Gastrocnemius medialis (tissue), 4 donors: ENCODE results near the gene NR2C2. TPM values are rescaled to one million over a fixed set of nuclear protein-coding genes. Genes with fewer than 3 reads are reported as not detected.

Experiments
- ATAC-seq, 2 donors: fragments of 150-250 bp; one replicate each; pipeline ENCODE4 v1.9.1; 2016
- DNase-seq, 2 donors: peaks; one replicate each; pipeline ENCODE4 v3.0.0-alpha.2; 2019
- H3K27ac ChIP-seq, 4 donors: fragments of 200-600 bp; sonication (generic); 1 replicate in 1 of 4; 2 replicates in 3 of 4; pipeline ENCODE4 v1.5.1; 2016 to 2018; ENCODE audit warnings: mild to moderate bottlenecking in 2 of 4, moderate library complexity in 1 of 4
- H3K27me3 ChIP-seq, 3 donors: fragments of 200-600 bp; sonication (generic) in 2 of 3; 1 replicate in 1 of 3; 2 replicates in 2 of 3; pipeline versions ENCODE4 v1.5.1 to v1.6.0; 2016 to 2019; ENCODE audit warnings: mild to moderate bottlenecking in 1 of 3, moderate library complexity in 1 of 3
- H3K36me3 ChIP-seq, 2 donors: fragments of 200-600 bp; sonication (generic) in 1 of 2; one replicate each; pipeline ENCODE4 v1.5.1; 2017 to 2018
- H3K4me1 ChIP-seq, 2 donors: fragments of 200-600 bp; sonication (generic) in 1 of 2; one replicate each; pipeline ENCODE4 v1.5.1; 2016 to 2017; ENCODE audit warnings: mild to moderate bottlenecking in 2 of 2
- H3K4me3 ChIP-seq, 4 donors: fragments of 200-600 bp; sonication (generic) in 3 of 4; 1 replicate in 1 of 4; 2 replicates in 3 of 4; pipeline ENCODE4 v1.5.1; 2016 to 2019; ENCODE audit warnings: mild to moderate bottlenecking in 2 of 4
- H3K9me3 ChIP-seq, 3 donors: fragments of 200-600 bp; sonication (generic) in 2 of 3; 1 replicate in 1 of 3; 2 replicates in 2 of 3; pipeline ENCODE4 v1.5.1; 2016 to 2019
- CTCF ChIP-seq, 5 experiments: fragments of 450-650 bp in 3 of 5; fragments of 200-600 bp in 2 of 5; sonication (generic) in 2 of 5; IDR thresholded peaks in 4 of 5; conservative IDR thresholded peaks in 1 of 5; 1 replicate in 4 of 5; 2 replicates in 1 of 5; pipeline ENCODE4 v1.5.1; 2016 to 2019; ENCODE audit warnings: antibody characterized with exemption in 5 of 5, mild to moderate bottlenecking in 3 of 5, moderate library complexity in 3 of 5
- POLR2A ChIP-seq, 2 donors: fragments of 450-650 bp; IDR thresholded peaks; one replicate each; pipeline ENCODE4 v1.6.1; 2017; ENCODE audit warnings: antibody characterized with exemption in 2 of 2, mild to moderate bottlenecking in 2 of 2, moderate library complexity in 2 of 2
- in situ Hi-C, 4 donors: fragments of 200-750 bp; cut with MboI; loops; one replicate each; pipeline versions ENCODE4 v1.15.0 to v1.8.0; 2017; ENCODE audit warnings: low sequenced_read_pairs in 4 of 4
- intact Hi-C: fragments of 100-400 bp; cut with DNase I; formaldehyde crosslinking; loops from one replicate; pipeline ENCODE4 v1.15.1; 2023; ENCODE audit warnings: low total_unique reads
- total RNA-seq, 4 donors: library from RNA; depleted of rRNA; stranded (reverse); fragments of >200 nt; gene quantifications; one replicate each; pipeline versions ENCODE4 v1.1.0 to v1.2.3, GENCODE V29; 2016

Gene NR2C2
- total RNA-seq, 4 donors from 2014 or later: 26.0 to 45.5 (median 33.2) TPM

DNA sequence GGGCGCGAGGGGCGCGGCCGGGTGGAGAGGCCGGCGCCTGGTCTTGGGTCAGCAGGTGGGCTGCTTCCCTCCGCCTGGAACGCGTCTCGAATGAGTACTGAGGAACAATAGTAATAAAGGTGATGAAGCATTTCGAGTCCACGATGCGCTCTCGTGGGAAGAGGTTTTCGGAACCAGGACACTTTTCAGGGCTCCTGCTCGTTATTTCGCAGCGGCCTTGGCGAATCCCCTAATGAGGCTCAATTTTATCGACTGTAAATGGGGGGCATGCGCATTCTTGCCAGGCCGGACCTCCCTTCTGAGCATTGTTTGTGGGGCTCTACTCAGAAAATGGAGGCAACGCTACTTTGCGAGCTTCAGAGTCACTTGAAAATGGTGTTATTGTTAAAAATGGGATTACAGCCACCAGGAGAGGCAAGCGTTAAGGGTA is 1.2 kb downstream of the NR2C2 start:
- peaks cover 34 to 38% of the 10 kb centered on the region in 2 donors for H3K4me1 ChIP-seq
- ATAC-seq: no peak
- in situ Hi-C loops: loop anchor here in 3 of 4 donors (25.0 kb wide), 2 partner anchors 114 to 264 kb away; partner anchors contain the start of genes CAPN7 (in 2 of the 3) and MRPS25 (in 2 of the 3)
- peaks cover 0 to 21% of the 10 kb centered on the region in 2 donors for H3K36me3 ChIP-seq
- H3K27ac ChIP-seq: peak overlapping the region; percentile 96 to 99 (median 99)
- H3K9me3 ChIP-seq: no peaks in the 10 kb centered on the region
- no peaks in the 10 kb centered on the region for H3K27me3 ChIP-seq
- no peak for DNase-seq
- intact Hi-C loops: loop anchor here (1.0 to 10.0 kb wide), 4 partner anchors 68 to 821 kb away; partner anchors contain the start of genes CAPN7, CCDC174 and TMEM43
- H3K4me3 ChIP-seq: peak overlapping the region; percentile 66 to 98 (median 80)
- TF ChIP-seq CTCF (IDR thresholded peaks at IDR 0.05 in 4 of 5, conservative IDR thresholded peaks at IDR 0.05 in 1 of 5) (no peak), POLR2A (IDR thresholded peaks at IDR 0.05) (peak; percentile 19 to 26)

DNA sequence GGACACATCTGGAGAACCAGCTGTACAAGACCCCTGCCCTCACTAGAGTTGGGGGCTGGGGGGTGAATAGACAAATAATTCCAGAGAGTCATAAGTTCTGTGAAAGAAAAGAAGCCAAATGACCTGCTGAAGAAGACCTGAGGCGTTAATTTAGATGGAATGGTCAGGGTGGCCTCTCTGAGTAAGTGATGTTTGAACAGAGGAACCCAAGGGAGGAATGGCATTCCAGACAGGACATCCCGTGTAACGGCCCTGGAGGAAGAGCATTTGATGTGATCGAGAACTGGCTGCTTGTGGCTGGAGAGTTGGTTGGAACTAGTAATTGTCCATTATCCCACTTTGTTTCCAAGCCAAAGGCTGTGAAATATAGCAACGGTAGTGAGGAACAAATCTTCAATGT is 1.7 kb downstream of the NR2C2 start:
- Histone ChIP-seq H3K4me1 (peaks cover 34 to 37% of the 10 kb centered on the region in 2 donors), H3K27ac (peak overlapping the region; percentile 96 to 99 (median 99)), H3K9me3 (no peaks in the 10 kb centered on the region), H3K36me3 (peaks cover 0 to 17% of the 10 kb centered on the region in 2 donors), H3K4me3 (peak overlapping the region; percentile 66 to 98 (median 80)), H3K27me3 (no peaks in the 10 kb centered on the region)
- DNase-seq (no peak), ATAC-seq (no peak)
- intact Hi-C loops: loop anchor here (2.0 to 10.0 kb wide), 3 partner anchors 68 to 822 kb away; partner anchors contain the start of genes CAPN7 and TMEM43
- in situ Hi-C loops: loop anchor here in 3 of 4 donors (25.0 kb wide), 2 partner anchors 113 to 263 kb away; partner anchors contain the start of genes CAPN7 (in 2 of the 3) and MRPS25 (in 2 of the 3)
- TF ChIP-seq CTCF (IDR thresholded peaks at IDR 0.05 in 4 of 5, conservative IDR thresholded peaks at IDR 0.05 in 1 of 5): no peak
- no peak for TF ChIP-seq POLR2A (IDR thresholded peaks at IDR 0.05)

GRCh38 chr3:14950274-14950673 is 2.9 kb downstream of the NR2C2 start:
- TF ChIP-seq POLR2A (IDR thresholded peaks at IDR 0.05) (no peak), CTCF (IDR thresholded peaks at IDR 0.05 in 4 of 5, conservative IDR thresholded peaks at IDR 0.05 in 1 of 5) (no peak)
- H3K4me3 ChIP-seq: no peak overlapping the region
- H3K27me3 ChIP-seq: no peaks in the 10 kb centered on the region
- DNase-seq (no peak), ATAC-seq (no peak)
- peak overlapping the region in 3 of 4 donors; percentile 96 to 99 (median 99) for H3K27ac ChIP-seq
- no peaks in the 10 kb centered on the region for H3K9me3 ChIP-seq
- intact Hi-C loops (no loop called here), in situ Hi-C loops (no loop called here)
- H3K36me3 ChIP-seq: peaks cover 0 to 6% of the 10 kb centered on the region in 2 donors
- H3K4me1 ChIP-seq: peaks cover 32 to 37% of the 10 kb centered on the region in 2 donors

- TF ChIP-seq CTCF (IDR thresholded peaks at IDR 0.05 in 4 of 5, conservative IDR thresholded peaks at IDR 0.05 in 1 of 5) (no peak), POLR2A (IDR thresholded peaks at IDR 0.05) (no peak)
- intact Hi-C loops (no loop called here), in situ Hi-C loops (no loop called here)
- no peak overlapping the region for H3K4me3 ChIP-seq
- H3K9me3 ChIP-seq: no peaks in the 10 kb centered on the region
- H3K27me3 ChIP-seq: no peaks in the 10 kb centered on the region
- H3K27ac ChIP-seq: no peak overlapping the region
- peaks cover 29 to 30% of the 10 kb centered on the region in 2 donors for H3K4me1 ChIP-seq
- H3K36me3 ChIP-seq: peaks cover 0 to 7% of the 10 kb centered on the region in 2 donors
- DNase-seq (no peak), ATAC-seq (no peak)
Observed at GRCh38 chr3:14957153-14957552, 9.8 kb downstream of the NR2C2 start.
